ENCODE results near the gene AJAP1.

AJAP1 gene

DNA sequence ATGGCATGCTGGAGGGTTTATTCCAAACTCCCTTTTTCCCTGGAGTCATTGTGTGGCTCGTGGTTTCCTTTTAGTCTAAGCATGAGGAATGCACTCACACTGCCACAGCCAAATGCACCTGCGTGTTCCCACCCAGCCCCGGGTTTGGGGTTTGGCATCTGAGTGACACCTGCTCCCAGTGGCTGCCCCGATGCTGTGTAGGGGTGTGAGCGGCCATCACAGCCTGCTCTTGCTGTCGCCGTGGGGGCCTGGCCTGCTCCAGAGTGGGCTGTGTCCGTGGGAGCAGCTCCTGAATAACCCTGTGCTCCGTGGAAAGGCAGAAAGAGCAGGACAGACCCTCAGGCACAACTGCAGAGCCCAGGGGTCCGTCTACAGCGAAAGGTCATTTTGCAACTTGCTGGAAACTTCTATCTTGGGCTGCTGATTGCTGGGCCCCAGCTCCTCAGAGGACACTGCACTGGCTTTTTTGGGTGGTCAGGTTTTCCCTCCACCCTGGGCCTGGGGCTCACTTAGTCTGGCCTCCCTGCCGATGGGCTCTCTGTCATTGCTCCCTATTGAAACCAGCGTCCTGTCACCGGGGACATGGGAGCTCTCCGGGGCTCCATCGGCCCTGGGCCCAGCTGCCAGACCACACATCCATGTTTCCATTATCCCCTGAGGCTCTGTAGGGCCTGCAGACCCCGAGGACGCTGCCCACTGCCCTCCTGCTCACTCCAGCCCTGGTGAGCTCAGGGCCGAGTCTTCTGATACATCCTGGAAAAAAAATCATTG is 74.1 kb downstream of the AJAP1 start:
- DNase-seq (ENCODE audit: low read depth) = no peak
- no peak overlapping the region for H3K4me3 ChIP-seq (ENCODE audit: low read depth, low read length)
- TF ChIP-seq, protein P1, sequence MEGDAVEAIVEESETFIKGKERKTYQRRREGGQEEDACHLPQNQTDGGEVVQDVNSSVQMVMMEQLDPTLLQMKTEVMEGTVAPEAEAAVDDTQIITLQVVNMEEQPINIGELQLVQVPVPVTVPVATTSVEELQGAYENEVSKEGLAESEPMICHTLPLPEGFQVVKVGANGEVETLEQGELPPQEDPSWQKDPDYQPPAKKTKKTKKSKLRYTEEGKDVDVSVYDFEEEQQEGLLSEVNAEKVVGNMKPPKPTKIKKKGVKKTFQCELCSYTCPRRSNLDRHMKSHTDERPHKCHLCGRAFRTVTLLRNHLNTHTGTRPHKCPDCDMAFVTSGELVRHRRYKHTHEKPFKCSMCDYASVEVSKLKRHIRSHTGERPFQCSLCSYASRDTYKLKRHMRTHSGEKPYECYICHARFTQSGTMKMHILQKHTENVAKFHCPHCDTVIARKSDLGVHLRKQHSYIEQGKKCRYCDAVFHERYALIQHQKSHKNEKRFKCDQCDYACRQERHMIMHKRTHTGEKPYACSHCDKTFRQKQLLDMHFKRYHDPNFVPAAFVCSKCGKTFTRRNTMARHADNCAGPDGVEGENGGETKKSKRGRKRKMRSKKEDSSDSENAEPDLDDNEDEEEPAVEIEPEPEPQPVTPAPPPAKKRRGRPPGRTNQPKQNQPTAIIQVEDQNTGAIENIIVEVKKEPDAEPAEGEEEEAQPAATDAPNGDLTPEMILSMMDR (IDR thresholded peaks at IDR 0.05; ENCODE audit: insufficient read depth, low read depth, low read length, missing control alignments) = no peak

GRCh38 chr1:4729090-4729471 is 74.7 kb downstream of the AJAP1 start:
- DNase-seq (ENCODE audit: low read depth) = no peak
- TF ChIP-seq, protein P1 (IDR thresholded peaks at IDR 0.05; ENCODE audit: insufficient read depth, low read depth, low read length, missing control alignments) = no peak
- no peak overlapping the region for H3K4me3 ChIP-seq (ENCODE audit: low read depth, low read length)

DNA sequence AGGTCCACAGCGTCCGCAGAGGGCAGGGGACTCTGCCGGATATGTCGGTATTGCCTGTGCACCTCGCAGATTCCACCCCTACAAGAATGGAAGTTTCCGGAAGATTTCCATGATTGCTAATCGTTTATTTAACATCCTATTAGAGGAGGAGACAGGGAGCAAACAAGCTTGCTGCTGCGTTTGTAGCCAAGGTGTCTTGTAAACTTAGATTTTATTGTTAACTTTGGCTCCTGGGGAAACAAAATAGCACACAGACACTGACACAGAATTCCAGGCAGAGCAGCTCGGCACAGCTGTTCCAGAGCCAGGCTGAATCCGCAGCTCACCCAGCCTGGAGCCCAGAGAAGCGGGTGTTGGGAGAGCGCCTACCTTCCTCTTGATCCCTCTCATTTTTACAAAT is 75.7 kb downstream of the AJAP1 start:
- no peak for DNase-seq (ENCODE audit: low read depth)
- no peak overlapping the region for H3K4me3 ChIP-seq (ENCODE audit: low read depth, low read length)
- TF ChIP-seq, protein P1 (IDR thresholded peaks at IDR 0.05; ENCODE audit: insufficient read depth, low read depth, low read length, missing control alignments) = no peak

DNA sequence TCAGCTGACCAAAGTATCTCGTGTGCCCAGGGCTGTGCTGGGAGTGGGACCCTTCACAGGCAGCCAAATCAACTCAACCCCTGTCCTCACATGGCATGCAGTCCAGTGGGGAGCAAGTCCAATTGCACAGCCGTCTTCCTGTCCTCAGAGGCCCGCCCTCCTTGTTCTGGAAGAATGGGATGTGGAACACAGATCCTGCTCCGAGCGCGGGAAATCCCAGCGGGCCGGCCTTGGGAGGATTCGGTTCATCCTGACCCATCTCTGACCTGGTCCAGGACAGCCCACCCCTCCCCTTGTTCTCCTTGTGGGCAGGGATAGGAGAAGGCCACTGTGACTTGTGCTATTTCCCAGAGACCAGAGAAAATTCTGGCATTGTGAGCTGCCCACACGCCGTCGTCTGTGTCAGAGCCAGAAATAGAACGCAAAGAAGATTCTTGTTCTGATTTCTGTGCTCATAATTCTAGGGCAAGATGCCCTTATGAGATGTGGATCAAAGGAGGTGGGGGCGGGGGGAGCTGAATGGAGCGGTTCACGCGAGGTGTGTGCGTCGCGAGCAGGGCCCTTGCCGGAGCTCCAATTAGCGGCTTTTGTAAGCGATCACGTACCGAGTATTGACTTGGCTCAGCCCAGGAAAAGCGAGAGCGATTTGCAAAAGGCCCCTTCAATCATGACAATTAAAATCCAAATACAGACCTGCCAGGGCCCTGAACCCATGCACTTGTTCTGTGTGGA is 79.2 kb downstream of the AJAP1 start:
- DNase-seq (ENCODE audit: low read depth) = no peak

GRCh38 chr1:4734219-4734618 is 79.8 kb downstream of the AJAP1 start:
- H3K4me3 ChIP-seq (ENCODE audit: low read depth, low read length) = no peak overlapping the region
- no peak for DNase-seq (ENCODE audit: low read depth)
- TF ChIP-seq, protein P1 (IDR thresholded peaks at IDR 0.05; ENCODE audit: insufficient read depth, low read depth, low read length, missing control alignments) = no peak

More for the DNA sequence above, 79.2 kb downstream of the AJAP1 start:
- TF ChIP-seq, protein P1 (IDR thresholded peaks at IDR 0.05; ENCODE audit: insufficient read depth, low read depth, low read length, missing control alignments) = no peak
- H3K4me3 ChIP-seq (ENCODE audit: low read depth, low read length) = no peak overlapping the region

DNA sequence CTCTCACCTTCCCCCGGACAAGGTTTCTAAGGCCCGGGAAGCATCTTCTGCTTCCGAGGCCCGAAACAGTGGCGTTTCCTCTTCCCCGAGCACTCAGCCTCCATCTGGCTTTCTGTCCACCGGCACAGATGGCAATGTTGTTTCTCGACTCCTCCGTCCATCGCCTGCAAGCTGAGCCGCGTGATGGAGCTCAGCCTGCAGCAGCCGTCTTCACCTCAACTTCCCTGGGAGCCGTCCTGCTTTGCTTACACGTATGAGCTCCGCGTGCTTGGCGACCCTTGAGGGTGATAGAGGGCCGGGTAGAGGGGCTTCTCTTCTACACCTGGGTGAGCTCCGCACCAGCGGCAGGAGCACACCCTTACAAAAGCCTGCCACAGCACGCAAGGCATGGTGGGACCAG is 80.4 kb downstream of the AJAP1 start:
- TF ChIP-seq, protein P1 (IDR thresholded peaks at IDR 0.05; ENCODE audit: insufficient read depth, low read depth, low read length, missing control alignments) = no peak
- no peak for DNase-seq (ENCODE audit: low read depth)

More for the DNA sequence above, 80.4 kb downstream of the AJAP1 start:
- H3K4me3 ChIP-seq (ENCODE audit: low read depth, low read length) = no peak overlapping the region

Data from GM12865 (cell line).